Urothelium cell line (cell line): ENCODE measurements around the gene ZNRD2.
A peak's percentile ranks its signal among the peaks of the same experiment; 100 is the strongest.

Source experiments
- DNase-seq: peaks from one replicate; pipeline ENCODE4 v3.0.0; 2011; ENCODE audit warnings: low spot score, mixed read lengths
- FAIRE-seq: peaks from 2 replicates; lab custom pipeline; 2011; peaks lifted over from hg19 to GRCh38; lab: Jason Lieb, UNC

ZNRD2 gene

GRCh38 chr11:65537620-65538231 is 32.6 kb upstream of the ZNRD2 start:
- FAIRE-seq (no peak), DNase-seq (no peak)

- no peak for DNase-seq
- no peak for FAIRE-seq
Measured at GRCh38 chr11:65538232-65538914, 31.9 kb upstream of the ZNRD2 start.

GRCh38 chr11:65538915-65539743 is 31.1 kb upstream of the ZNRD2 start:
- FAIRE-seq, result no peak
- DNase-seq, result no peak

GRCh38 chr11:65539744-65540289 is 30.5 kb upstream of the ZNRD2 start:
- DNase-seq (no peak), FAIRE-seq (no peak)

GRCh38 chr11:65540290-65541092 is 29.8 kb upstream of the ZNRD2 start:
- FAIRE-seq (peak; percentile 80), DNase-seq (peak; percentile 52)

GRCh38 chr11:65541093-65541982 is 28.9 kb upstream of the ZNRD2 start:
- DNase-seq (no peak), FAIRE-seq (peak; percentile 23)

- no peak for DNase-seq
- FAIRE-seq, result no peak
Measured at GRCh38 chr11:65542738-65543390, 27.4 kb upstream of the ZNRD2 start.

GRCh38 chr11:65545853-65546216 is 24.4 kb upstream of the ZNRD2 start:
- DNase-seq (no peak), FAIRE-seq (no peak)

GRCh38 chr11:65546217-65546958 is 23.9 kb upstream of the ZNRD2 start:
- FAIRE-seq, result no peak
- peak; percentile 43 for DNase-seq

GRCh38 chr11:65547446-65548125 is 22.7 kb upstream of the ZNRD2 start:
- no peak for DNase-seq
- no peak for FAIRE-seq

GRCh38 chr11:65548395-65548794 is 21.9 kb upstream of the ZNRD2 start:
- FAIRE-seq, result no peak
- no peak for DNase-seq

GRCh38 chr11:65549096-65549495 is 21.2 kb upstream of the ZNRD2 start:
- DNase-seq, result no peak
- no peak for FAIRE-seq

GRCh38 chr11:65551572-65552387 is 18.5 kb upstream of the ZNRD2 start:
- no peak for DNase-seq

GRCh38 chr11:65552388-65552951 is 17.8 kb upstream of the ZNRD2 start:
- FAIRE-seq (no peak), DNase-seq (no peak)

More at GRCh38 chr11:65551572-65552387, 18.5 kb upstream of the ZNRD2 start:
- no peak for FAIRE-seq

GRCh38 chr11:65553301-65554001 is 16.8 kb upstream of the ZNRD2 start:
- DNase-seq (no peak), FAIRE-seq (no peak)
